GM10266 (cell line): ENCODE data around the gene MAP1LC3B2.

ENCODE experiments used
- DNase-seq: peaks from one replicate; pipeline ENCODE4 v3.0.0; 2012; ENCODE audit errors: extremely low spot score
- CTCF ChIP-seq: IDR thresholded peaks from 2 replicates; pipeline ENCODE4 v1.5.1; 2012; ENCODE audit warnings: mild to moderate bottlenecking, low read depth; ENCODE audit not compliant: control insufficient read depth, insufficient read depth; ENCODE audit errors: missing control alignments

Gene MAP1LC3B2

GRCh38 chr12:116529686-116530085 is 29.5 kb upstream of the MAP1LC3B2 start:
- no peak for TF ChIP-seq CTCF
- no peak for DNase-seq

- no peak for TF ChIP-seq CTCF
- DNase-seq, result no peak
Measured at GRCh38 chr12:116532428-116532827, 26.8 kb upstream of the MAP1LC3B2 start.

DNA sequence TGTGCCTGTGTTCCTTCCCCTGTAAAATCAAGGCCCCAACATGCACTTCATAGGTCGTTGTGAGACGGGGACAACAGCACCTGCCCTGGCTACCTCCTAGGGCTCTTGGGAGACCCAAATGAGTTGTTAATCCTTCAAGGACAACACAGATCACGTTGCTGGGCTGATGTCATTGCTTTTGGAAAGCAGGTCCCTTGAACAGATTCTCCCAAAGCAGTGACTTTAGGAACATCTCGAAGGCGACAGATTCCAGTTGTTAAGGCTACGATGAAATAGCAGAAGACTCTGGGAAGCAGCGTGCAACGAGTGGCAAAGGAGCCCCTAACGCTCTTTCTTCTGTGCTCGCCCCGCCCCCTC is 26.2 kb upstream of the MAP1LC3B2 start:
- no peak for TF ChIP-seq CTCF
- no peak for DNase-seq

GRCh38 chr12:116533343-116534251 is 25.6 kb upstream of the MAP1LC3B2 start:
- TF ChIP-seq CTCF, result no peak
- DNase-seq, result peak; percentile 86

GRCh38 chr12:116534311-116535121 is 24.7 kb upstream of the MAP1LC3B2 start:
- TF ChIP-seq CTCF, result no peak
- DNase-seq, result no peak

DNA sequence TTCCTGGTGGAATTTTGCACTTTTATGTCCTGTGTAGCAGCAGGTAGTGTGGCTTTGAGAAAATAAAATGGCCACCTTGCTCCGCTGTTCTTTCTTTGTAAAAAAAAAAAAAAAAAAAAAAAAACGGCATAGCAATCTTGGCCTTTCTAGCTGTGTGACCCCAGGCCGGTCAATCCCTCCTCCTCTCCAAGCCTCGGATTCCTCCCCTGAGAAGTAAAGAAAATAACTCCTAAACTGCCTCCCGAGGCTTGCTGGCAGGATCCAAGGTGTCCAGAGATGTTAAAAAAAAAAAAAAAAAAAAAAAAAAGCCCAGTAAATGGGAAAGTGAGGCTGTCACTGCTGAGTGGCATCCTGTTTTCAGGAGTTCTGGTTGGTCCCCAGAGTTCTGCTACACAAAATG is 23.9 kb upstream of the MAP1LC3B2 start:
- TF ChIP-seq CTCF, result no peak
- no peak for DNase-seq

DNA sequence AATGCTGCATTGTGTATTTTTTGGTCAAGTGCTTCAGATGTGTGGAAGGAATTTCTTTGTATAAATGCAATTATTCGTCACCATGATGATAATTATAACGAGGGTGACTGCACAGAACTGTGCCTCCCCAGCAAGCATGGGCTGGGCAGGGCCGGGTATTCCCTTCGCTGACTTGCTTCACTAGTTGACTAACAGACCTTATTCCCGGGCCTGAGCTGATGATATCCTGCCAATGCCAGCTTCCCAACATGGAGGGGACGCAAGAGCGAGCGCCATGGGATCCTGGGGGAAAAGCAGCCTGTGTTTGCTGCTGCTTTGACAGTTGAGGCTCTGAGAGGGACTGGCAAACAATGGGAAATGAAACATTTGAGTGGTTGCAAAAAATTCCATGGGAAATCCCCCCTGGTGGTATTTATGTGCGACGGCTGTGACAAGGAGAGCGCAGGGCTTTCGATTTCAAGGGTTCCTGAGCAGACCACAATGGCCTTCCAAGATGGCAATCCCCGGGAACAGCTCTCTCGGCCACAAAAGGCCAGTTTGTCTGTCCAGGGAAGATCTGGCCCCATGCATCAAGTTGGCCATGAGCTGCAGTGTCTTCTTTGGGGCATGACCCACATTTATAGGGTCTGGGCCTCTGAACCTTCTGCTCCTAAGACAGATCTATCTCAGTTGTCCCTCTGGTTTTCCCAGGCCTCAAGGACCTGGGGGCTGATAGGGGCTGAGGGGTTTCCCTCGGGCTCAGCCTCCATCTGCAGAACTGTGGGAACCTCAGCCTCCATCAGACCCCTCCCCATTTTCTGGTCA is 21.9 kb upstream of the MAP1LC3B2 start:
- peak; percentile 40 for DNase-seq
- TF ChIP-seq CTCF, result no peak
